H9 (cell line): ENCODE results near the gene ADAM11. TPM values are rescaled to one million over a fixed set of nuclear protein-coding genes. Genes with fewer than 3 reads are reported as not detected.

Experiments
- DNase-seq: peaks from one replicate; pipeline ENCODE4 v3.0.0-alpha.2; 2017
- H2AFZ ChIP-seq: one replicate; pipeline ENCODE4 v1.6.1; 2013; ENCODE audit warnings: mild to moderate bottlenecking, low read length, control low read depth, moderate library complexity
- H2AK5ac ChIP-seq: 2 replicates; pipeline ENCODE4 v1.6.1; 2013; ENCODE audit warnings: low read length, control low read depth, mixed read lengths; ENCODE audit not compliant: insufficient read length
- H2BK120ac ChIP-seq: one replicate; pipeline ENCODE4 v1.6.1; 2013; ENCODE audit warnings: low read depth, mild to moderate bottlenecking, low read length, control low read depth, inconsistent platforms; ENCODE audit not compliant: poor library complexity, severe bottlenecking
- H2BK12ac ChIP-seq: 2 replicates; pipeline ENCODE4 v1.6.1; 2013; ENCODE audit warnings: low read length, control low read depth, mixed read lengths, low read depth; ENCODE audit not compliant: insufficient read length
- H2BK15ac ChIP-seq: 2 replicates; pipeline ENCODE4 v1.6.1; 2013; ENCODE audit warnings: low read depth, low read length, control low read depth
- H2BK20ac ChIP-seq: one replicate; pipeline ENCODE4 v1.6.1; 2013; ENCODE audit warnings: low read depth, mild to moderate bottlenecking, low read length, control low read depth, inconsistent platforms; ENCODE audit not compliant: poor library complexity, severe bottlenecking
- H2BK5ac ChIP-seq: 2 replicates; pipeline ENCODE4 v1.6.1; 2013; ENCODE audit warnings: low read length, control low read depth, mixed read lengths; ENCODE audit not compliant: insufficient read length
- H3K14ac ChIP-seq: 2 replicates; pipeline ENCODE4 v1.6.1; 2013; ENCODE audit warnings: low read length, control low read depth; ENCODE audit not compliant: insufficient read depth
- H3K18ac ChIP-seq: 2 replicates; pipeline ENCODE4 v1.6.1; 2013; ENCODE audit warnings: low read depth, mild to moderate bottlenecking, mixed read lengths, low read length, control low read depth; ENCODE audit not compliant: insufficient read length
- H3K23ac ChIP-seq: 2 replicates; pipeline ENCODE4 v1.6.1; 2013; ENCODE audit warnings: low read length, control low read depth, mixed read lengths, low read depth; ENCODE audit not compliant: insufficient read length
- H3K23me2 ChIP-seq: 2 replicates; pipeline ENCODE4 v1.6.1; 2013; ENCODE audit warnings: low read depth, mild to moderate bottlenecking, mixed read lengths, low read length, control low read depth; ENCODE audit not compliant: insufficient read length, poor library complexity, severe bottlenecking
- H3K27ac ChIP-seq: 2 replicates; pipeline ENCODE4 v1.5.1; 2013; ENCODE audit warnings: low read length, control low read depth, mixed read lengths, low read depth; ENCODE audit not compliant: insufficient read length
- H3K27me3 ChIP-seq: 2 replicates; pipeline ENCODE4 v1.6.1; 2013; ENCODE audit warnings: low read length, control low read depth, inconsistent platforms; ENCODE audit not compliant: insufficient read depth
- H3K4ac ChIP-seq: 2 replicates; pipeline ENCODE4 v1.6.1; 2013; ENCODE audit warnings: low read depth, mild to moderate bottlenecking, control low read depth, inconsistent platforms, low read length, moderate library complexity
- H3K4me1 ChIP-seq: 2 replicates; pipeline ENCODE4 v1.6.1; 2013; ENCODE audit warnings: low read length, control low read depth, inconsistent platforms; ENCODE audit not compliant: insufficient read depth
- H3K4me2 ChIP-seq: 2 replicates; pipeline ENCODE4 v1.6.1; 2013; ENCODE audit warnings: low read length, control low read depth, mixed read lengths; ENCODE audit not compliant: insufficient read length, insufficient read depth
- H3K56ac ChIP-seq: 2 replicates; pipeline ENCODE4 v1.6.1; 2013; ENCODE audit warnings: low read depth, mild to moderate bottlenecking, mixed read lengths, low read length, control low read depth; ENCODE audit not compliant: insufficient read length
- H3K79me1 ChIP-seq: 2 replicates; pipeline ENCODE4 v1.6.1; 2013; ENCODE audit warnings: low read depth, mild to moderate bottlenecking, moderate library complexity, low read length, control low read depth, inconsistent platforms; ENCODE audit not compliant: insufficient read depth, poor library complexity, severe bottlenecking
- H3K79me2 ChIP-seq: 2 replicates; pipeline ENCODE4 v1.6.1; 2013; ENCODE audit warnings: low read length, control low read depth, inconsistent platforms; ENCODE audit not compliant: insufficient read depth
- H3K9ac ChIP-seq: 2 replicates; pipeline ENCODE4 v1.6.1; 2013; ENCODE audit warnings: low read length, control low read depth, mixed read lengths; ENCODE audit not compliant: insufficient read length; ENCODE audit errors: extremely low read depth
- H3K9me3 ChIP-seq: one replicate; pipeline ENCODE4 v1.6.1; 2013; ENCODE audit warnings: low read depth, low read length, inconsistent platforms; ENCODE audit not compliant: control insufficient read depth
- H3T11ph ChIP-seq: one replicate; pipeline ENCODE4 v1.6.1; 2013; ENCODE audit warnings: mild to moderate bottlenecking, low read length, control low read depth, inconsistent platforms
- H4K20me1 ChIP-seq: one replicate; pipeline ENCODE4 v1.6.1; 2013; ENCODE audit not compliant: control insufficient read depth, insufficient read length, insufficient read depth
- H4K5ac ChIP-seq: 2 replicates; pipeline ENCODE4 v1.6.1; 2013; ENCODE audit warnings: low read depth, mild to moderate bottlenecking, mixed read lengths, low read length, control low read depth; ENCODE audit not compliant: insufficient read length
- H4K8ac ChIP-seq: replicated peaks from 2 replicates; pipeline ENCODE4 v1.6.1; 2013; ENCODE audit warnings: low read length, control low read depth, mixed read lengths, low read depth; ENCODE audit not compliant: insufficient read length
- H4K91ac ChIP-seq: 2 replicates; pipeline ENCODE4 v1.6.1; 2013; ENCODE audit warnings: low read depth, mild to moderate bottlenecking, moderate library complexity, mixed read lengths, low read length, control low read depth; ENCODE audit not compliant: insufficient read length
- H3K27ac Mint-ChIP-seq, 3 experiments: 2 replicates in 2 of 3; 3 replicates in 1 of 3; pipeline ENCODE4 v1.8.0; 2020 to 2021; ENCODE audit warnings: mixed read lengths in 3 of 3, mild to moderate bottlenecking in 1 of 3, moderate library complexity in 1 of 3
- H3K27me3 Mint-ChIP-seq: 2 replicates; pipeline ENCODE4 v1.8.0; 2021; ENCODE audit warnings: low read depth, mild to moderate bottlenecking, moderate library complexity, mixed read lengths
- H3K36me3 Mint-ChIP-seq, 3 experiments: 2 replicates in 2 of 3; 3 replicates in 1 of 3; pipeline ENCODE4 v1.8.0; 2020 to 2021; ENCODE audit warnings: low read depth in 3 of 3, mixed read lengths in 3 of 3; ENCODE audit not compliant: insufficient read depth in 1 of 3
- H3K4me1 Mint-ChIP-seq, 2 experiments: 2 replicates each; pipeline ENCODE4 v1.8.0; 2020; ENCODE audit warnings: mixed read lengths in 2 of 2
- H3K4me3 Mint-ChIP-seq, 2 experiments: 2 replicates in 1 of 2; 3 replicates in 1 of 2; pipeline ENCODE4 v1.8.0; 2020 to 2021; ENCODE audit warnings: mild to moderate bottlenecking in 2 of 2, mixed read lengths in 2 of 2, moderate library complexity in 1 of 2
- H3K9me3 Mint-ChIP-seq, 2 experiments: 2 replicates in 1 of 2; 3 replicates in 1 of 2; pipeline ENCODE4 v1.8.0; 2020; ENCODE audit warnings: mild to moderate bottlenecking in 2 of 2, mixed read lengths in 2 of 2, moderate library complexity in 1 of 2
- CTCF ChIP-seq: fragments of 200-600 bp; sonication (generic); conservative IDR thresholded peaks from 3 replicates; pipeline ENCODE4 v1.8.0; 2021; ENCODE audit warnings: antibody characterized with exemption, mild to moderate bottlenecking
- WGBS: extraction: QIAGEN DNeasy Blood & Tissue Kit; methylation state at CpG from one replicate; pipeline ENCODE4 v1.1.7; 2013; ENCODE audit warnings: missing lambda C conversion rate, low lambda C conversion rate, mixed read lengths; ENCODE audit not compliant: insufficient read length; ENCODE audit errors: extremely low coverage; 5-methylcytosine and 5-hydroxymethylcytosine counted together
- total RNA-seq: library from RNA; stranded (reverse); gene quantifications from 2 replicates; pipeline ENCODE4 v1.2.1, GENCODE V29; 2021

The ADAM11 gene
- total RNA-seq, 1 experiment from 2014 or later, result 4.6 TPM

- Histone ChIP-seq H3K23me2 (peaks cover 7% of the 10 kb centered on the region), H4K8ac (no peak overlapping the region), H3K27ac (no peak overlapping the region), H2AFZ (no peak overlapping the region), H3K9me3 (no peaks in the 10 kb centered on the region), H3K4ac (no peak overlapping the region), H3K4me2 (no peak overlapping the region), H3T11ph (no peak overlapping the region), H3K14ac (no peak overlapping the region), H4K91ac (no peak overlapping the region), H4K20me1 (no peaks in the 10 kb centered on the region), H4K5ac (no peak overlapping the region), H2BK15ac (no peak overlapping the region), H3K27me3 (peaks cover 19% of the 10 kb centered on the region), H3K79me1 (no peaks in the 10 kb centered on the region), H2BK120ac (no peak overlapping the region), H2BK12ac (no peak overlapping the region), H3K18ac (no peak overlapping the region), H2BK5ac (no peak overlapping the region), H2BK20ac (no peak overlapping the region), H2AK5ac (no peak overlapping the region), H3K9ac (no peak overlapping the region), H3K4me1 (no peaks in the 10 kb centered on the region), H3K79me2 (no peaks in the 10 kb centered on the region), H3K23ac (no peak overlapping the region), H3K56ac (no peak overlapping the region)
- Mint-ChIP-seq H3K36me3 (no peaks in the 10 kb centered on the region), H3K4me1 (peaks cover 2 to 10% of the 10 kb centered on the region in 2 experiments; a peak in 1 of 4 replicates), H3K4me3 (no peak overlapping the region), H3K27me3 (peaks cover 76% of the 10 kb centered on the region), H3K27ac (peak overlapping the region in 1 of 3 experiments; percentile 90; a peak in 1 of 7 replicates), H3K9me3 (no peaks in the 10 kb centered on the region; a peak in 1 of 5 replicates)
- no peak for TF ChIP-seq CTCF
- no CpG with 5 or more reads among the region's 10 CpGs for WGBS
- DNase-seq, result peak; percentile 27
Measured at GRCh38 chr17:44757045-44757917, 1.5 kb upstream of the ADAM11 start.
